NCI-H526 (cell line): ENCODE measurements around the gene AEN.
A peak's percentile ranks its signal among the peaks of the same experiment; 100 is the strongest.

Experiments used
- DNase-seq, 2 experiments: peaks; one replicate each; lab custom pipeline; 2025; lab: John Stamatoyannopoulos, UW

The AEN gene

DNA sequence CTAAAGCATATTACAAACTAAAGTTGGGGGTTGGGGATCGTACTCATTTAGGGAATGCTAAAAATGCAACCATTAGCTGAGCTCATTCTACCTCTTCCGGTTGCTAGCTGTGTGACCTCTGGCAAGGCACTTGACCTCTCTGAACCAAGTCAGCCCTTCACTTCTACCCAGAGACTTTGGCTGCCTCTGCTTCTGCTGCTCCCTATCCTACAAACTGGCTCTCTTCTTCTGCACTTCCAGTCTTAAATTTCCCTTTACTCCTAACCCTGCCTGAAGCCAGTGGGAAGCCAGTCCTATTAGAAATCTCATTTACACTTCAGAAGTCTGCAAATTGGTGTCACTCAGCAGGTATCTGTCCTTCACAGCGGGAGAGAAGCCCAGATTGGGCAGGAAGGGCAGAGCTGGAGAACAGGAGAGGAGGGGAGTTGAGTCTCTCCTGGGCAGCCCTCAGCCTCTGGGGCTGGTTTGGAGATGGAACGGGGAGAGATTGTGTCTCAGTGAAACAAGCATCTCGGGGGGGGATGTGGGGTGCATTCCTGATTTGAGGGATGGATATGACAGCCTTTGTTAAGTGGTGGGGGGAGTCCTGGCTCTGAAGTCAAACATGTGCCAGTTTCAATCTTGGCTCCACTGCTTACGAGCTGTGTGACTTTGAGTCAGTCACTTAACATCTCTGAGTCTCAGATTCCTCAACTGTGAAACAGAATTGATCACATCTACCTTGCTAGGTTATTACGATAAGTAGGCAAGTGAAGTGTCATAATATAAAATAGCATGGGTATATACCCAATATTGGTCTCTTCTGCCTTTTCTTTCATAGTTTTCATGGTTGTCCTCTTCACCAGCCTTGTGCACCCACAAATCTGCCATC lies 7.8 kb upstream of the AEN start:
- DNase-seq, result no peak

DNA sequence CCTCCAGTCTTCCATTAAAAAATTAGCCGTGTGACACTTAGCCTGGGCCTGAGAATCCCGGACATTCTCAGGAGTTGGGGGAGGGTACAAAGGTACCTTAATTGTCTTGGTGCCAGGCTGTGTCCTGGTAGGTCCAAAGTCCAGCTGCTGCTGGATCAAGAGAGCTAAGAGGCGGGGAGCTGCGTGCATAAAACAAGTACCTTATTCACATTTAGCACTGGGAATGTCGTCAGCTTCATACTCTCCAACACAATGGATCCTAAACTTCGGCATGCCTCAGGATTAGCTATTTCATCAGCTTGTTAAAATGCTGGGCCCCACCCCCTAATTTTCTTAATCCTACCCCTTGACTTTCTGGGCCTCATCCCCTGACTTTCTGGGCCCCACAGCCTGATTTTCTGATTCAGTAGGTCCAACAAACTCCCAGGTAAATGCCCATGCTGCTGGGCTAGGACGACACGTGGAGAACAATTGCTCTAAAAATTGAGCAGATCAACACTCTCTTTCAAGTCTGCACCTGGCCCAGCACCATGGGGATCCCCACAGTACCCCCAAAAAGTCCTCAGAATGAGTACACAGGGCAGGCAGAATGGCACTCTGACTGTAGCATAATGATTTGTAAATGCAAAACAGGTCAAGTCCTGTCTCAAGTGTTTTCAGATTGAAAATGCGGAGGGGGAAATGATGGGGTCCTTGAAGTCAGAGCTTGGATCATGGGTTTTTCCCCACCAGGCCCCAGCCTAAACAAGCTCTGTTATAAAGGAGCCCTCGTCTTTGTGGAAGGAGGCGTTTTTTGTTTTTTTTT lies 5.6 kb upstream of the AEN start:
- DNase-seq, result peak; percentile 55 to 64

DNA sequence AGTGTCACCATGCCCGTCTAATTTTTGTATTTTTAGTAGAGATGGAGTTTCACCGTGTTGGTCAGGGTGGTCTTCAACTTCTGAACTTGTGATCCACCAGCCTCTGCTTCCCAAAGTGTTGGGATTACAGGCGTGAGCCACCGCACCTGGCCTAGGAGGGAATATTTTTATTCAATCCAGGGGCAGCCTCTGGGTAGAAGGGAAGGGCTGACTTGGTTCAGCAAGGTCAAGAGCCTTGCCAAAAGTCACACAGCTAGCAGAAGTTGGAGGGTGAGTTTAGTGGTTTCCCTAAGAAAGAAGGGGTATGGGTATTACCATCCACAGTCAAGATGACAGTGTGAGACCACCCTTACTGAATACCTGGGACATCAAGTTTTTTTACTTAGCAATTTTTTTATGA lies 4.9 kb upstream of the AEN start:
- no peak for DNase-seq

DNA sequence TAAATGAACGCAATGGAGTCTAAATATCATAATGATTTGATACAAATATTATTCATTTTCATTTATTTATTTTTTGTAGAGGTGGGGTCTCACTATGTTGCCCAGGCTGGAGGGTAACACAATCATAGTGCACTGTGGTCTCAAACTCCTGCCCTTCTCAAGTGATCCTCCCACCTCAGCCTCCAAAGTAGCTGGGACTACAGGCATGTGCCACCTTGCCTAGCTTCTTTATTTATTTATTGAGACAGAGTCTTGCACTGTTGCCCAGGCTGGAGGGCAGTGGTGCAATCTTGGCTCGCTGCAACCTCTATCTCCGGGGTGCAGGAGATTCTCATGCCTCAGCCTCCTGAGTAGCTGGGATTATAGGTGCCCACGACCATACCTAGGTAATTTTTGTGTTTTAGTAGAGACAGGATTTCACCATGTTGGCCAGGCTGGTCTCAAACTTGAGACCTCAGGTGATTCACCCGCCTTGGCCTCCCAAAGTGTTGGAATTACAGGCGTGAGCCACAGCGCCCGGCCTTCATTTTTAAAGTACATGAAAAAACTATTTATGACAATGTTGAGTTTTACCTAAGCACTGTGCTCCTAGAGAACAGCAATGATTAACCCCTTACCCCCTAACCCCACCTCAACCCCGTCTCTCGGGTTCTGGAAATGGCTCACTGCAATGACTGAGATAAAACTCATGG lies 4.0 kb upstream of the AEN start:
- DNase-seq, result no peak

DNA sequence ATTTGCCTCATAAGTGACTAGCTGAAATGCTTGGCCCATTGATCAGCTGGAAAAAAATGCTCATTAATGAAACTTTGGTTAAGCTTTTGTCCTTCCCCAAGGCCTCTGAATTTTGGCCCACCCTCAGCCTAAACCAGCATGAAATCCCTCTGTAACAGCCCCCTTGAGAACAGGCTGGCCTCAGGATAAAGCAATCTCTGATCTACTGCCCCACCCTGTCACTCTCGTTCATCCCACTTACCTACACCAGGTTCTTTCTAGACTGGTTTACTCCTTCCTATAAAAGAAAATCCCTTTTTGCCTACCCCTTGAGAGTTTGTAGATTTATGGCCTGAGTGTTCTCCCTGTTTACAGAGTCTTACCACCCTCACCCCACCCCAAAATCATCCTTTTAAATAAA lies 3.4 kb upstream of the AEN start:
- no peak for DNase-seq

DNA sequence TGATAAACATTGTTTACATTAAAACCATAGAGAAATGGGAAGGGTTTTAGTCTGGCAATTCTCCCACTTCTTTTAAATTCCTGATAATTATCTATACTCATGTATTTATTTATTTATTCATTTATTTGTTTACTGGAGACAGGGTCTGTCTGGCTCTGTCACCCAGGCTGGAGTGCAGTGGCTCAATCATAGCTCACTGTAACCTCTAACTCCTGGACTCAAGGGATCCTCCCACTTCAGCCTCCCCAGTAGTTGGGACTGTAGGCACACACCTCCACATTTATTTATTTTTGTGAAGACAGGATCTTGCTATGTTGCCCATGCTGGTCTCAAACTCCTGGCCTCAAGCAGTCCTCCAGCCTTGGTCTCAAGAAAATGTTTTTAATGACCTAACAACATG lies 2.5 kb upstream of the AEN start:
- DNase-seq, result no peak

DNA sequence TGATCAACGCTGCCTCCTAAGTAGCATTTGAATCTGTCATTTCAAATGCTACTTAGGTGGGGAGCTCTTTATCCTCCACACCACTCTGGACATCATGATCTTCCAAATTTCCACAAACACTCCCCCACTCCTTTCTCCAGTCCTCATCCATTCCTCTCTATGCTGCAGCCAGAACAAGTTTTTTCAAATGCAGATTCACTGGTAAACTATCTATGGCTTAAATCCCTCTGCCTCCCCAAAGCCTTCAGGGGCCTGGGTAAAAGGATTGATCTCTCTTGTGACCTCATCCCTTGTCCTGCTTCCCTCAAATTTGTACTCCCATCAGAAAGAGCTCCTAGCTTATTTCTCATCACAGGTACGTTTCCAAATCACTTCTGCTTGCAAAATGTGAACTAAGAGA lies 1.3 kb upstream of the AEN start:
- DNase-seq, result no peak

DNA sequence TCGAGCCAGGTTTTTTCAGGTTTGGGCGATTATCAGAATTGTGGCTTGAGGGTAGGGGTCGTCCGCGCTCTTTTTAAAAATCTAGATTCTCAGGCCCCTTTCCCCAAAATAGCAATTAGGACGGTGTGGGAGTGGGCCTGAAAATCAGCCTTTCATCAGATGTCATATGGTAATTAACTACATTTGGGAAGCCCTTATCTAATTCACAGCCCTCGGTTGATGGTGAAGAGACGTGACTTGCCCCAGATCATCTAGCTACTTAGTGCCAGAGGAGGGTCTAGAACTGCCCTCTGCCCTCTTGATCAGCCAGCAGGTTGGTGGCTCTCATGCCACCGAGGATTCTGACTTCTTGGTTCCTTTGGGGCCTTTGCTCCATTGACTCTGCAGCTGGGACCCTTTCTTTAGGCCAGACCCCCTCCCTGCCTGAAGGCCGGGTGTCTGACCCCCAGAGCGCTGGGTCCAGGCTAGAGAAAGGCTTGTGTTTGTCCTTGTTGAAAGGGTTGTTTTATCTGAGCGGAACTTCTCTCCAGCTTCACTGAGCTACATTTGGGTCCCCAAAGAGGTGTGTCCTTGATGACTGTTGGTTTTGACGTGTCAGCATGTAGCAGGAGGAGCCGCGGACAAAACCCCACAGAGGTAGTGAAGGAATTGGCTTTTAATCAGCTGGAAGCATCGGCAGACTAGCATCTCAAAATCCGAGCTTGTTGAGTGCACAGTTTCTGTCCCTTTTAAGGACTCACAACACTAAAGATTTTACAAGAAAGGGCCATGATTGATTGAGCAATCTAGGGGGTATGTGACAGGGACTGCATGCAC lies 857 bp downstream of the AEN start:
- DNase-seq, result peak in 1 of 2 experiments; percentile 32

DNA sequence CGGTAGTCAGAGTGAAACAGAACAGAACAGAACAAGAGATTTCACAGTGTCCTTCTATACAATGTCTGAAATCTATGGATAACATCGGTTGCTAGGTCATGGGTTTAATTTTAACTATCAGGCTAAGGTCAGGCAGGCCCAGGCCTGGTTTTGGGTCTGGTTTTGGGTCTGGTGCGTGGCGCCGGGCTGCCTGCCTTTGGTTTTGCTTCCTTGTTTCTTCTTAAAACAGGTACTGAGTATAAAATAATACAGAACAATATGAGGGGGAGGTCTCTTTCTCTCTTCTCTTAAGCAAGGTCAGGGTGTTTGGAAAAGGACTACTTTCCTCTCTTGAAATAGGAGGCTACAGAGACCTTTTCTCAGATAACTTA lies 1.4 kb downstream of the AEN start:
- DNase-seq, result no peak

DNA sequence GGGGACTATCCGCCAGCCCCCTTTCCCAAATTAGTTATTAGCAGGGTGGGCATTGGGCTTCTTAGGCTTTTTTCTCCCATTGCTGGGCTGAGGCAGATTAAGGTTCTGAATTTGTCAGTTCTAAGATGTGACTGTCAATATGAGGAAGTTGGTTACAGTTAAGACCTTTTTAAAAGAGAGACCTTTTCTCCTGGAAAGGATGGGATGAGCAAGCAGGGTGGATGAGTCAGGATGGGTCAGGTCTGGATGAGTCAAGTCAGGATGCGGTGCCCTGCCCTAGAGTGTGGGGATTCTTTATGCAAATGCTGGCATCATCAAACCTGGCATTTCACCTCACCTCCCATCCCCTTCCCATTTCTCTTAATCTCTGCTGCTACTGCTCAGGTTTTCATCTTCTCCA lies 1.9 kb downstream of the AEN start:
- DNase-seq, result peak in 1 of 2 experiments; percentile 8

DNA sequence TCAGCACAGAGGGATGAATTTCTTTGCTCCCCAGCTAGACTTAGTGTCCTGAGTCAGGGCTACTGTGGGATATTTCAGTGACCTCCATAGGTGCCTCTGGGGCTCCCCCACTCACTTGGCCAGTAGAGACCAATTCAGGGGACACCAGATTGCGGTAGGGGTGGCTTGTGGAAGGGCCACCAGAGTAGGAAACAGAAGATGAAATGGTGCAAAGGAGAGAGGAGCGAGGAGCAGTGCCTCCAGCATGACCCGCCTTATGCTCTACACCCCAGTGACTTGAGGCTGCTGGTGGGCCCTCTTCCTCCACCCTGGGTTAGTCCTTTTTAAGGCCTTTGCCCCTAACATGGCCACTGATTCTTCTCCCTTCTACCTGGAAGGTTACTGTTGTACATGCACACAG lies 2.5 kb downstream of the AEN start:
- DNase-seq, result no peak

DNA sequence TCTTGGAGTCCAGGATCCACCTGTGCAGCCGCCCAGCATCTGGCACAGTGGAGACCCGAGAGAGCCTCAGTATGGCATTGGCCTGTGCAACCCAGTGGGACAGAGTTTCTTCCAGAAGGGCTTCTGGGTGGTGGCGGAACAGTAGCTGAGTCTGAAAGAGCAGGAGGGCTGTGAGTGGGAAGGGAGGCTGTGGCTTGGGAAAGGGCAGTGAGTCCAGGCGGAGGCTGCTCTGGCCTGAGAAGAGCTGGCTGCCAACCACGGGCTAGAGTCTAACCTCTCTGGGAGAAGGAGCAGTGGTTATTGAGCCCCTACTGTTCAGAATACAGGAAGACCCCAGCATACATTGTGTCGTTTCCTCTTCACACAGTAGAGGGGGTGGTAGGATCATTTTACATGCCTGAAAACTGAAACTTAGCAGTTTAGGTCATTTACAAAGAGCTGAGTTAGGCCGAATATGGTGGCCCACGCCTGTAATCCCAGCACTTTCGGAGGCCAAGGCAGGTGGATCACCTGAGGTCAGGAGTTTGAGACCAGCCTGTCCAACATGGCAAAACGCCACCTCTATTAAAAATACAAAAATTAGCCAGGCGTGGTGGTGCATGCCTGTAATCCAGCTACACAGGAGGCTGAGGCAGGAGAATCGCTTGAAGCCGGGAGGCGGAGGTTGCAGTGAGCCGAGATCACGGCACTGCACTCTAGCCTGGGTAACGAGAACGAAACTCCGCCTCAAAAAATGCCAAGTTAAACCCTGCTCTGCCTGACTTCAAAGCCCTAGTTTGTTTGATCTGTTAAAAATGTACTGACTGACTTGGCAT lies 3.2 kb downstream of the AEN start:
- DNase-seq, result no peak

DNA sequence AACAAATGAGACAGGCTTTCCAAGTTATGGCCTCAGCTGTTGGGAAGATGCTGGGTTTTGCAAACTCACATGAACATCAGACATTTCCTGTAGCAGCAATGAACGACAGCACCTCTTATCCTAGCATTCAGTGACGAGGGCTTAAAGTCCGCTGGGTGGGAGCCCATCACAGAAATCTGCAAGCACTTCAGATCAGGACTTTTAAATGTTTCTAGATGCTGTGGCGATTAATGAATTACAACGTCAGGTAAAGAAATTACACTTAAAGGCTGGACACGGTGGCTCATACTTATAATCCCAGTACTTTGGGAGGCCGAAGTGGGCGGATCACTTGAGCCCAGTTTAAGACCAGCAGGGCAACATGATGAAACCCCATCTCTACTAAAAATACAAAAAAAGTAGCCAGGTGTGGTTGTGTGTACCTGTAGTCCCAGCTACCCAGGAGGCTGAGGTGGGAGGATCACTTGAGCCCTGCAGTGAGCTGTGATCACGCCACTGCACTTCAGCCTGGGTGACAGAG lies 3.9 kb downstream of the AEN start:
- no peak for DNase-seq

DNA sequence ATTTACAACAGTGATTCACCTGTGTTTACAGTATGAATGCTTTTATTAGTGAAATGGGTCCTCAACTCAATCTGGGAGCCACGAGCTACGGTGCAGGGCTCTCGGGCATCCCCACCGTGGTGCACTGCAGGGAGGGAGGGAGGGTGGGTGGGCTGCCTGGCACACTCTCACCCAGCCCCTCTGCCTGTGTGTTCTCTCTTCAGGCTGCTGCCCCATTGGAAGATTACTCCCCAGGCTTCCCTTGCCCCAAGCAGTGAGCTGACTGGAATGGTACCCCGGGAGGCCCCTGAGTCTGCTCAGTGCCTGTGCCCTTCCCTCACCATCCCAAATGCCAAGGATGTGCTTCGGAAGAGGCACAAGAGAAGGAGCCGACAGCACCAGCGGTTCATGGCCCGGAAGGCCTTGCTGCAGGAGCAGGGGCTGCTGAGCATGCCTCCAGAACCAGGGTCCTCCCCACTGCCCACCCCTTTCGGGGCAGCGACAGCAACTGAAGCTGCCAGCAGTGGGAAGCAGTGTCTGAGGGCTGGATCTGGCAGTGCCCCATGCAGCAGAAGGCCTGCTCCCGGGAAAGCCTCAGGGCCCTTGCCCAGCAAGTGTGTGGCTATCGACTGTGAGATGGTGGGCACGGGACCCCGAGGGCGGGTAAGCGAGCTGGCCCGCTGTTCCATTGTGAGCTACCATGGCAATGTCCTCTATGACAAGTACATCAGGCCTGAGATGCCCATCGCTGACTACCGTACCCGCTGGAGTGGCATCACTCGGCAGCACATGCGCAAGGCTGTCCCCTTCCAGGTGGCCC lies 5.0 kb downstream of the AEN start:
- DNase-seq, result no peak

DNA sequence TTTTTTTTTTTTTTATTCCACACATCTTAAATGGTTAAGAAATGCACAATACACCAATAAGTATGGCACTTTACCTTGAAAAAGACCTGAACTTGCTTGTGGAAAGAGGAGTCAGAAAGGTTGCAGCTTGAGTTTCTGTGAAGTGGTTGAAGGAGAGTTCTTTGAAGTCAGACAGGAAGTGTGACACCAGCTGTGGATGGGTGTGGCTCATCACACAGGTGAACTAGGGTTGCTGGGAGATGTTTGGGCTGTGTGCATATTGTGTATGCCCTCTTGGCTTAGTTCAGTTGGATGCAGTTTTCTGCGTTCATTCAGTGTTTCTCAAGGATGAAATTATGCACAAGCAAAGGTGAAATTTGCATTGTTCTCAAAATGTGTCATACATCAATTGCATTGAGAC lies 6.3 kb downstream of the AEN start:
- no peak for DNase-seq

DNA sequence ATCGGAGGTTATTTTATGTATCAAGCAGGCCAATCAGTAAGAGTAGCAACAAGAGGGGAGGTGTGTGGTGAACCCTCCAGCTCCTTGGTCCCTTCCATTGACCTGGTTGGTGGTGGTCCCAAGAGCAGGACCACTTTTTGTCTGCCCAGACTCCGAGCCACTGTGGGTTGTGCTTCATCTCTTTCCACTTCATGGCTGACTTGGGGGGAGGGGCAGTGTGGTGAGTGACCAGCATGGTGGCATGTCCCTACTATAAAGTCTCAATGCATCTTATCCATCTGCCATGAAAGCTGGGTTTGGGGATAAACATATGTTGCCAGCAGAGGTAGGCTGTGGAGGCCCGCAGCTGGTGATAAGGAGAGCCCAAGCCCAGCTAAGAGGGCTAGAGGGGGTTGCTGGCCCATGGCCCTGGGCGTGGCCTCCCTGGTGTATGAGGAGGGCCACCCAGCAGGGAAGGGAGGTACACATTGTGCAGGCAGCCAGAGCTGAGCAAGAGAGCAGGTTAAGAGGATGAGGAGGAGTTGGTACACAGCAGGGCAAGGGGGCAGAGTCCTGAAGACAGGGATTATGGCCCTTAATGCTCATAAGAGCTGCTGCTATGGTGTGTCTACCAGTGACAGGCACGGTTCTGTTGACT lies 7.0 kb downstream of the AEN start:
- DNase-seq, result no peak

DNA sequence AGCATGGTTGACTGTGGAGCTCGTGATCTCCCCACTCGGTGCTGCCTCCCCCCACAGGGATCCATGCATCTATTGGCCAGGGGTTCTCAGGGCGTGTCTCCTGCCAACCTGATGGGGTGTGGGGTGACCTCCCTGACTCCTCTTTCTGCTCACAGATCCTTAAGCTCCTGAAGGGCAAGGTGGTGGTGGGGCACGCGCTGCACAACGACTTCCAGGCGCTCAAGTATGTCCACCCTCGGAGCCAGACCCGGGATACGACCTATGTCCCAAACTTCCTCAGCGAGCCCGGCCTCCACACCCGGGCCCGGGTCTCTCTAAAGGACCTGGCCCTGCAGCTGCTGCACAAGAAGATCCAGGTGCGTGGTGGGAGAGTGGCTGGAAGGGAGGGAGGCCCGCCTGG lies 7.9 kb downstream of the AEN start:
- DNase-seq, result no peak

DNA sequence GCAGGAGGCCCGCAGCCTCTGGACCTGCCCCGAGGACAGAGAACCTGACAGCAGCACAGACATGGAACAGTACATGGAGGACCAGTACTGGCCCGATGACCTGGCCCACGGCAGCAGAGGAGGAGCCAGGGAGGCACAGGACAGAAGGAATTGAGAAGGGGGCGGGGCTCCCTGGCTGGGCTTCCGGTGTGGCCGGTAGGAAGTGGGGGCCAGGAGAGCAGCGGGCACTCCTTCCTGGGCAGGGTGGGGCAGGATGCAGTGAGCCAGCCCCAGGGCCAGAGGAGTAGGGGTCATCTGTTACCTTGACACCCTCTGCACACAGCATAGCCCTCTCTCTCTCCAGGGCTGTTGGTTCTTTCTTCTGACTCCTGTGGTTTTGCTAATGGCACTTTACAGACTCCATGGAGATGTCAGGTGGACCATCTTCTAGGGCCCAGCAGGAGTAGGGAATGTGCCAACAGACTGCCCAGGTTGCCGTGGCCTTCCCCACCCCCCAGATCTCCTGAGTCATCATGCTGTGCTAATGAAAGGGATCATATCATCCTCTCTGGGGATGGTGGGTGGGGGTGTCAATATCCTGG lies 9.1 kb downstream of the AEN start:
- no peak for DNase-seq

DNA sequence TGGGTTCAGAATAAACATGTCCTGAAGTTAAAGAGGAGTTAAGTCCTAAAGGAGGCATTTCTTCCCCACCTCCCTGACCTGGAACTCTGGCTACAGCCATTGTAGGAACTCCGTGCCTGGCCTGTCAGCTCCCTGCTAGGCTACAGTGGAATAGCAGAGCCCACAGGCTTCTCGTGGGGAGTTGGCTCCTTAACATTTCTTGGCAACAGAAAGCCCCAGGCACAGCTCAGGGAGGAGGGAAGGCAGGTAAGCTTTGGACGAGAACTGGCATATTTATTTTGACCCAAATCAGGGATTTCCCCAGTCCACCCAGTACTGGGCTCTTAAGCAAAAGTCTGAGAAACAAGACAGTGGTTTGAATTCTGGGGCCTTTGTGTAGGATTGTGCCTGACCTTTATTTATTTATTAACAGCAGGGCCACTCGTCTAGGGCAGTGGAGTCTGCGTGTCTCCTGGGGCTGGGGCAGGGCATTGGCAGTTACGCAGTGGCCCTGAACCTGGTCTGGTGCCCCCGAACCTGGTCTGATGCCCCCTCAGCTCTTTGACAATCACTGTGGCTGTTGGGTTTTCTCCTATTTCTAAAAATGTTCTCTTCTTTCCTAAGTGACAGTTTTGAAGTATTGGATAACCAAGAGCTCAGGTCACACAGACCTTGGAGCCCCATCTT lies 9.8 kb downstream of the AEN start:
- DNase-seq, result no peak
